Activated naive CD4-positive, alpha-beta T cell treated with anti-CD3 and anti-CD28 coated beads, Interleukin-2, amount 50 U/mL, for 24 hours (primary cell): Measurements from ENCODE around the gene SLC16A5.
"Not testable (repeated sequence)": the region's sequence is repeated elsewhere in the genome, so short reads cannot be mapped to it uniquely, and the experiment has no call there.

Source experiments
- H3K27ac Mint-ChIP-seq: one replicate; pipeline ENCODE4 v1.8.0; 2021; ENCODE audit warnings: mild to moderate bottlenecking, mixed read lengths
- H3K27me3 Mint-ChIP-seq: one replicate; pipeline ENCODE4 v1.8.0; 2021; ENCODE audit warnings: mixed read lengths
- H3K36me3 Mint-ChIP-seq: one replicate; pipeline ENCODE4 v1.8.0; 2021; ENCODE audit warnings: mixed read lengths
- H3K4me1 Mint-ChIP-seq: one replicate; pipeline ENCODE4 v1.8.0; 2021; ENCODE audit warnings: mixed read lengths
- H3K4me3 Mint-ChIP-seq: one replicate; pipeline ENCODE4 v1.8.0; 2021; ENCODE audit warnings: mild to moderate bottlenecking, mixed read lengths
- H3K9me3 Mint-ChIP-seq: one replicate; pipeline ENCODE4 v1.8.0; 2021; ENCODE audit warnings: mixed read lengths

The SLC16A5 gene

DNA sequence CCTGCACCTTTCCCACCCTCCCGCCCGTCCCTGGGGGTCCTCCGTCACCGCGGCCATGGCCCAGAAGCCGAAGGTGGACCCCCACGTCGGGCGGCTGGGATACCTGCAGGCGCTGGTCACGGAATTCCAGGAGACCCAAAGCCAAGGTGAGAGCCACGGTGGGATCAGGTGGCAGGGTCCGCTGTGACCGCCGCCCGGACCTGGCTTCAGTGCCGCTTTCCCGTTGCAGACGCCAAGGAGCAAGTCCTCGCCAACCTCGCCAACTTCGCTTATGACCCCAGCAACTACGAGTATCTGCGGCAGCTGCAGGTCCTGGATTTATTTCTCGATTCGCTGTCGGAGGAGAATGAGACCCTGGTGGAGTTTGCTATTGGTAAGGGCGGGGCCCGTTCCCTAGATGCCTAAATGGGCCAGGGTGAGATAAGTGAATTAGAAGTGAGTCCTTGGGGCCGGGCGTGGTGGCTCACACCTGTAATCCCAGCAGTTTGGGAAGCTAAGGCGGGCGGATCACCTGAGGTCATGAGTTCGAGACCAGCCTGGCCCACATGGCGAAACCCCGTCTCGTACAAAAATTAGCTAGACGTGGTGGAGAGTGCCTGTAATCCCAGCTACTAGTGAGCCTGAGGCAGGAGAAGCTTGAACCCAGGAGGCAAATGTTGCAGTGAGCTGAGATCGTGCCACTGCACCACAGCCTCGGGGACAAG lies 22.6 kb downstream of the SLC16A5 start:
- Mint-ChIP-seq H3K27me3 (no peaks in the 10 kb centered on the region), H3K4me3 (peak overlapping the region; percentile 93), H3K9me3 (no peaks in the 10 kb centered on the region), H3K4me1 (peaks cover 42% of the 10 kb centered on the region), H3K36me3 (peaks cover 2% of the 10 kb centered on the region), H3K27ac (peak overlapping the region; percentile 93)

DNA sequence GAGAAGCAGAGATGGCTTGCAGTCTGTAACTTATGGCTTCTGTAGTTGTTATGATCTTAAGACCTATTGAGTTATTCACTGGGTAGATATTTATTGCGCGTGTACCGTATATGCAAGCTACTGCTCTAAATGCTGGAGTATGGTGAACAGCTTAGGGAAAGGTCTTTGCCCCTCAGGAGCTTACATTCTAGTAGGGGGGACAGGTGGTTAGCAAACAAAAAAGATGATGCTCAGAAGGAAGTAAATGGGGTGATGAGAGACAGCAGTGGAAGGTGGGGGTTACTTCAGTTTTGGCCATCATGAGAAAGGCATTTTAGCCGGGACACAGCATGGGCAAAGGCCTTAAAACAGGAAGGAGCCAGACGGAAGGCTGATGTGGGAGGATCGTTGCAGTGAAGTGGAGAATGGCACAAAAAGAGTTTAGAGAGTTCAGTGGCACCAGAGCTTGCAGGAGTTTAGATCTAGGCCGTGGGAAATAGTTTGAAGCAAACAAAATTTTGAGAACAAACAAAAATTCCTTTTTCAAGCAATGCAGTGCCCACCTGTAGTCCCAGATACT lies 24.1 kb downstream of the SLC16A5 start:
- Mint-ChIP-seq H3K27me3 (no peaks in the 10 kb centered on the region), H3K4me1 (peaks cover 42% of the 10 kb centered on the region)

GRCh38 chr17:75113798-75114551 lies 26.2 kb downstream of the SLC16A5 start:
- H3K4me1 Mint-ChIP-seq = peaks cover 39% of the 10 kb centered on the region
- H3K27me3 Mint-ChIP-seq = no peaks in the 10 kb centered on the region
- peak overlapping the region; percentile 79 for H3K27ac Mint-ChIP-seq
- peaks cover 3% of the 10 kb centered on the region for H3K36me3 Mint-ChIP-seq
- H3K4me3 Mint-ChIP-seq = peak overlapping the region; percentile 87
- no peaks in the 10 kb centered on the region for H3K9me3 Mint-ChIP-seq

More for the DNA sequence above, 24.1 kb downstream of the SLC16A5 start:
- H3K36me3 Mint-ChIP-seq = peaks cover 2% of the 10 kb centered on the region
- H3K27ac Mint-ChIP-seq = peak overlapping the region; percentile 71
- no peaks in the 10 kb centered on the region for H3K9me3 Mint-ChIP-seq
- H3K4me3 Mint-ChIP-seq = peak overlapping the region; percentile 38

- Mint-ChIP-seq H3K36me3 (peaks cover 5% of the 10 kb centered on the region), H3K4me1 (peaks cover 37% of the 10 kb centered on the region), H3K27me3 (no peaks in the 10 kb centered on the region), H3K9me3 (no peaks in the 10 kb centered on the region), H3K4me3 (peak overlapping the region; percentile 87), H3K27ac (peak overlapping the region; percentile 79)
These were observed 27.0 kb downstream of the SLC16A5 start for GRCh38 chr17:75114552-75115314.

- Mint-ChIP-seq H3K27ac (no peak overlapping the region), H3K4me1 (peaks cover 37% of the 10 kb centered on the region), H3K27me3 (no peaks in the 10 kb centered on the region), H3K9me3 (no peaks in the 10 kb centered on the region), H3K36me3 (peaks cover 5% of the 10 kb centered on the region), H3K4me3 (no peak overlapping the region)
These were observed 27.8 kb downstream of the SLC16A5 start for GRCh38 chr17:75115555-75115954.

GRCh38 chr17:75116737-75117136 lies 29.0 kb downstream of the SLC16A5 start:
- Mint-ChIP-seq H3K4me1 (peaks cover 29% of the 10 kb centered on the region), H3K27ac (no peak overlapping the region), H3K4me3 (no peak overlapping the region), H3K36me3 (peaks cover 7% of the 10 kb centered on the region), H3K27me3 (no peaks in the 10 kb centered on the region), H3K9me3 (no peaks in the 10 kb centered on the region)

- Mint-ChIP-seq H3K27me3 (no peaks in the 10 kb centered on the region), H3K9me3 (no peaks in the 10 kb centered on the region), H3K36me3 (peaks cover 5% of the 10 kb centered on the region), H3K4me1 (peaks cover 23% of the 10 kb centered on the region), H3K27ac (no peak overlapping the region), H3K4me3 (no peak overlapping the region)
These were observed 30.6 kb downstream of the SLC16A5 start for GRCh38 chr17:75118307-75118706.

DNA sequence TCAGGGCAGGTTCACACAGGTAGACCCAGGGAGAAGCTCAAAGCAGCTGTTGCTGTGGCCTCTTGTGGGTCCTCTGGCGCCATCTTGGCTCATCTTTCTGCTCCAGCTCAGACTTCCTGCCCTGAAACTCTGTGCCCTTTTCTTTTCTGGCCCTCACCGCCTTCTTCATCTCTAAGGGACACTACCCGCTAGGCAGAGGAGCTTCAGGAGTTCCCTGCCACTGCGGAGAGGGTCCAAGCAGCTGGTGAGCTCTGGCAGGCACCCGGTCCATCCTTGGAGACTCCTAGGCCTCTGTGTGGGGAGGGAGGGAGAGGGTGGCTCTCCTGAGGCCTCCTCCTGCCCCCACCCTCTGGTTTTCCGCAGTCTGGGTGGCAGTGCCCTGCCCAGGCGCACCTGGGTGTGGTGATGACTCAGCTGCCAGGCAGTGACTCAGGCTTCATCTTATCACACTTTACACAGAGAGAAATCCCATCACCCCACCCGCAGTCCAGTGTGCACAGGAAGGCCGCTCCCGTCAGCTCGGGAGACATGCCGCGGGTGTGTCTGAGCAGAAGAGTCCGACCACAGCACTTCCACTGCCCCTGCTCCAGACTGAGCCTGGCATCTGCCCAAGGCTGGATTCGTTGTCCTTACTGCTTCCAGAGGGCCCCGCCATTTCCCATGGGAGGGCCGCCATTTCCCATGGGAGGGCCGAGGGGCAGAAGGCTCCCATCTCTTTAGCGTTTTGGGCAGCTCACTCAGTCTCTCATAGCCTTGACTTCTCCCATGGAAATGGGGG lies 36.5 kb downstream of the SLC16A5 start:
- peaks cover 2% of the 10 kb centered on the region for H3K36me3 Mint-ChIP-seq

DNA sequence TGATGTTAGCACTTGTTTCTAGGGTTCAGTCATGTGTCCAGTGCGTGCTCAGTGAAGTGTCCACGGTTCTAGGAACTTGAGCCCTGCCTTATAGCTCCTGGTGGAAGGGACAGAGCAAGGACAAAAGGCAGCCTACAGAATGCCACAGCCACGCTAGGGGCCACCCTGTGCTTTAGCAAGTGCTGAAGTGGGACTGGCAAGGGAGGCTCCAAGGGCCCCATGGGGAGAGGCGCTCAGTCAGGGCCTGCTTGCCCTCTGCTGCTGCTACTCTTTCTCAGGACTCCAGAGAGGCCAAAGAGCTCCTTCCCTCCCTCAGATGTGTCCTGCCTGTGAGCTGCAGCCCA lies 37.0 kb downstream of the SLC16A5 start:
- Mint-ChIP-seq H3K4me1 (peaks cover 29% of the 10 kb centered on the region), H3K27me3 (no peaks in the 10 kb centered on the region), H3K36me3 (peaks cover 2% of the 10 kb centered on the region), H3K27ac (peak overlapping the region; percentile 41), H3K4me3 (no peak overlapping the region), H3K9me3 (no peaks in the 10 kb centered on the region)

More for the DNA sequence above, 36.5 kb downstream of the SLC16A5 start:
- Mint-ChIP-seq H3K27ac (peak overlapping the region; percentile 68), H3K4me3 (no peak overlapping the region), H3K9me3 (no peaks in the 10 kb centered on the region), H3K4me1 (peaks cover 29% of the 10 kb centered on the region), H3K27me3 (no peaks in the 10 kb centered on the region)

DNA sequence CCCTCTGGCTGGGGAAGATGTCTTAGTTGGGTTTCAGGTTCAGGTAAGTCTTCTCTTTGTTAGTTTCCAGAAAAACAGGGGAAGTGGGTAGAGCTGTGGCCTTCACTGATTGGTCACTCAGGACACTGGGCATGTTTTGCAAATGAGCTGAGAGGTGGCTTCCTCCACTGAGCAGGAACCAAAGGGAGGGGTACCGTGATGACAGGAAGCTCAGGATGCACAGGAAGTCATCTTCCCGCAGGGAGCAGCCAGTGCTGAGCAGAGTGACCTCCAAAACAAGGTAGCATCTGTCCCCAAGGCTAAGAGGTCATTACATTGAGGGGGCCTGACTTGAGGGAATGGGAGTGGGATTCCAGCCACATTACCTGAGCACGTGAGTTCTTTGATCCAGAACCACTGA lies 38.2 kb downstream of the SLC16A5 start:
- H3K36me3 Mint-ChIP-seq = peaks cover under 1% of the 10 kb centered on the region
- peak overlapping the region; percentile 19 for H3K27ac Mint-ChIP-seq

DNA sequence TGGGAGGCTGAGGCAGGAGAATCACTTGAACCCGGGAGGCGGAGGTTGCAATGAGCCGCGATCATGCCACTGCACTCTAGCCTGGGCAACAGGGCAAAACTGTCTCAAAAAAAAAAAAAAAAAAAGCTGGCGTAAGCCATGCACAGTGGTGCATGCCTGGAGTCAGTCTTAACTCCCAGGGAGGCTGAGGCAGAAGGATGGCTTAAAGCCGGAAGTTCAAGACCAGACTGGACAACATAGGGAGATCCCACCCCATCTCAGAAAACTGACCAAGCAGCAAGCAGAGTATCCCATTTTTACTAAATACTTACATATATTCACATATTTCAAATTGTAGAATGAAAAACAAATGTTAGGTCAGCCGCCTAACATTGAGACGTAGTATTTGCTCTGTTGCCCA lies 39.2 kb downstream of the SLC16A5 start:
- H3K4me1 Mint-ChIP-seq = peaks cover 32% of the 10 kb centered on the region
- no peak overlapping the region for H3K27ac Mint-ChIP-seq
- no peak overlapping the region for H3K4me3 Mint-ChIP-seq
- no peaks in the 10 kb centered on the region for H3K9me3 Mint-ChIP-seq
- H3K36me3 Mint-ChIP-seq = no peaks in the 10 kb centered on the region
- H3K27me3 Mint-ChIP-seq = no peaks in the 10 kb centered on the region

More for the DNA sequence above, 38.2 kb downstream of the SLC16A5 start:
- Mint-ChIP-seq H3K4me3 (no peak overlapping the region), H3K9me3 (no peaks in the 10 kb centered on the region), H3K27me3 (no peaks in the 10 kb centered on the region), H3K4me1 (peaks cover 32% of the 10 kb centered on the region)

- H3K36me3 Mint-ChIP-seq, H3K27ac Mint-ChIP-seq, H3K9me3 Mint-ChIP-seq, H3K4me3 Mint-ChIP-seq, H3K27me3 Mint-ChIP-seq: not testable (repeated sequence)
- H3K4me1 Mint-ChIP-seq = peaks cover 37% of the 10 kb centered on the region
These were observed 40.2 kb downstream of the SLC16A5 start for GRCh38 chr17:75127936-75128335.

- peak overlapping the region; percentile 42 for H3K4me3 Mint-ChIP-seq
- H3K27me3 Mint-ChIP-seq = no peaks in the 10 kb centered on the region
- H3K36me3 Mint-ChIP-seq = no peaks in the 10 kb centered on the region
- H3K9me3 Mint-ChIP-seq = no peaks in the 10 kb centered on the region
- H3K27ac Mint-ChIP-seq = no peak overlapping the region
- H3K4me1 Mint-ChIP-seq = peaks cover 35% of the 10 kb centered on the region
These were observed 41.1 kb downstream of the SLC16A5 start for GRCh38 chr17:75128694-75129505.

DNA sequence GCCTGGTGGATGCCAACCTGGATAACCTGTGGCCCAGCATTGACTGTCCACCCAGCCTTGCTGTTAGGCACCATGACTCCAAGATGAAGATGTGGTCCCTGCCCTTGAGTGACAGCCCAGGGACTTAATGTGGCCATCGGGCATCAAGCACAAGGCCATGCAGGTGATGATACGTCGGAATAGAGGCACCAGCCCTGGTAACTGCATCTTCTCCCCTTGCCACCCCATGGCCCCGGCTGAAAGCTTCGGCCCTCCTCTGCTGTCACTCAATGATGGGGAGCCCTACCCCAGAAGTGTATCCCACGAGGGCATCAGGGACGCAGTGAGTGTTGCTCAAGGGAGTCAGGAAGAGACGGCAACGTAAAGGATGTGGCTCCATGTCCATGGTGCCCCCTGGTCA lies 41.8 kb downstream of the SLC16A5 start:
- H3K27ac Mint-ChIP-seq = no peak overlapping the region
- no peaks in the 10 kb centered on the region for H3K9me3 Mint-ChIP-seq
- H3K4me1 Mint-ChIP-seq = peaks cover 28% of the 10 kb centered on the region
- H3K27me3 Mint-ChIP-seq = no peaks in the 10 kb centered on the region
- peak overlapping the region; percentile 42 for H3K4me3 Mint-ChIP-seq
- H3K36me3 Mint-ChIP-seq = no peaks in the 10 kb centered on the region
